Measurements from ENCODE around the gene CAMTA1. TPM values are rescaled to one million over a fixed set of nuclear protein-coding genes. Genes with fewer than 3 reads are reported as not detected.

Gene CAMTA1
- total RNA-seq, 1 donor from 2014 or later = 81.6 TPM

GRCh38 chr1:7339953-7340352 is 554.7 kb downstream of the CAMTA1 start:
- H3K36me3 Mint-ChIP-seq (ENCODE audit: unreplicated experiment) = no peaks in the 10 kb centered on the region
- H3K9me3 Mint-ChIP-seq (ENCODE audit: unreplicated experiment) = peaks cover 5% of the 10 kb centered on the region
- no peak for TF ChIP-seq CTCF (IDR thresholded peaks at IDR 0.05)
- DNase-seq (ENCODE audit: extremely low spot score, unreplicated experiment) = no peak
- H3K27ac Mint-ChIP-seq (ENCODE audit: unreplicated experiment) = no peak overlapping the region
- no peak overlapping the region for H3K4me3 Mint-ChIP-seq (ENCODE audit: unreplicated experiment)
- no peaks in the 10 kb centered on the region for H3K27me3 Mint-ChIP-seq (ENCODE audit: unreplicated experiment)
- peaks cover 14% of the 10 kb centered on the region for H3K4me1 Mint-ChIP-seq (ENCODE audit: unreplicated experiment)

GRCh38 chr1:7341145-7341905 is 556.1 kb downstream of the CAMTA1 start:
- Mint-ChIP-seq H3K27me3 (ENCODE audit: unreplicated experiment) (no peaks in the 10 kb centered on the region), H3K36me3 (ENCODE audit: unreplicated experiment) (no peaks in the 10 kb centered on the region), H3K27ac (ENCODE audit: unreplicated experiment) (no peak overlapping the region), H3K4me1 (ENCODE audit: unreplicated experiment) (peaks cover 6% of the 10 kb centered on the region), H3K4me3 (ENCODE audit: unreplicated experiment) (no peak overlapping the region), H3K9me3 (ENCODE audit: unreplicated experiment) (peaks cover 5% of the 10 kb centered on the region)
- TF ChIP-seq CTCF (IDR thresholded peaks at IDR 0.05) = no peak
- DNase-seq (ENCODE audit: extremely low spot score, unreplicated experiment) = no peak

- no peak for DNase-seq (ENCODE audit: extremely low spot score, unreplicated experiment)
Observed at GRCh38 chr1:7343882-7344281, 558.6 kb downstream of the CAMTA1 start.

GRCh38 chr1:7344299-7344698 is 559.0 kb downstream of the CAMTA1 start:
- no peak for TF ChIP-seq CTCF (IDR thresholded peaks at IDR 0.05)
- no peak overlapping the region for H3K4me3 Mint-ChIP-seq (ENCODE audit: unreplicated experiment)
- H3K4me1 Mint-ChIP-seq (ENCODE audit: unreplicated experiment) = peaks cover 6% of the 10 kb centered on the region
- peaks cover 5% of the 10 kb centered on the region for H3K9me3 Mint-ChIP-seq (ENCODE audit: unreplicated experiment)
- no peaks in the 10 kb centered on the region for H3K36me3 Mint-ChIP-seq (ENCODE audit: unreplicated experiment)
- H3K27me3 Mint-ChIP-seq (ENCODE audit: unreplicated experiment) = no peaks in the 10 kb centered on the region
- no peak overlapping the region for H3K27ac Mint-ChIP-seq (ENCODE audit: unreplicated experiment)
- no peak for DNase-seq (ENCODE audit: extremely low spot score, unreplicated experiment)

More at GRCh38 chr1:7343882-7344281, 558.6 kb downstream of the CAMTA1 start:
- TF ChIP-seq CTCF (IDR thresholded peaks at IDR 0.05) = no peak
- no peaks in the 10 kb centered on the region for H3K36me3 Mint-ChIP-seq (ENCODE audit: unreplicated experiment)
- H3K27ac Mint-ChIP-seq (ENCODE audit: unreplicated experiment) = no peak overlapping the region
- no peaks in the 10 kb centered on the region for H3K27me3 Mint-ChIP-seq (ENCODE audit: unreplicated experiment)
- peaks cover 6% of the 10 kb centered on the region for H3K4me1 Mint-ChIP-seq (ENCODE audit: unreplicated experiment)
- H3K4me3 Mint-ChIP-seq (ENCODE audit: unreplicated experiment) = no peak overlapping the region
- peaks cover 5% of the 10 kb centered on the region for H3K9me3 Mint-ChIP-seq (ENCODE audit: unreplicated experiment)

- no peak for DNase-seq (ENCODE audit: extremely low spot score, unreplicated experiment)
- Mint-ChIP-seq H3K36me3 (ENCODE audit: unreplicated experiment) (no peaks in the 10 kb centered on the region), H3K27ac (ENCODE audit: unreplicated experiment) (no peak overlapping the region), H3K27me3 (ENCODE audit: unreplicated experiment) (no peaks in the 10 kb centered on the region), H3K4me1 (ENCODE audit: unreplicated experiment) (peaks cover 6% of the 10 kb centered on the region), H3K9me3 (ENCODE audit: unreplicated experiment) (peaks cover 5% of the 10 kb centered on the region), H3K4me3 (ENCODE audit: unreplicated experiment) (no peak overlapping the region)
- no peak for TF ChIP-seq CTCF (IDR thresholded peaks at IDR 0.05)
Observed at GRCh38 chr1:7345516-7345915, 560.3 kb downstream of the CAMTA1 start.
